Lower leg skin (tissue), 3 donors: ENCODE results near the gene RNF186.

ENCODE experiments used
- POLR2A ChIP-seq, 2 donors: fragments of 450-650 bp; IDR thresholded peaks; one replicate each; pipeline ENCODE4 v1.6.1; 2016 to 2017; ENCODE audit warnings: antibody characterized with exemption in 2 of 2, mild to moderate bottlenecking in 1 of 2, moderate library complexity in 1 of 2
- TF ChIP-seq, protein P1 (sequence below), 3 donors: fragments of 450-650 bp; IDR thresholded peaks; one replicate each; pipeline ENCODE4 v1.5.1; 2016; ENCODE audit warnings: antibody characterized with exemption in 3 of 3, mild to moderate bottlenecking in 3 of 3, moderate library complexity in 2 of 3

DNA sequence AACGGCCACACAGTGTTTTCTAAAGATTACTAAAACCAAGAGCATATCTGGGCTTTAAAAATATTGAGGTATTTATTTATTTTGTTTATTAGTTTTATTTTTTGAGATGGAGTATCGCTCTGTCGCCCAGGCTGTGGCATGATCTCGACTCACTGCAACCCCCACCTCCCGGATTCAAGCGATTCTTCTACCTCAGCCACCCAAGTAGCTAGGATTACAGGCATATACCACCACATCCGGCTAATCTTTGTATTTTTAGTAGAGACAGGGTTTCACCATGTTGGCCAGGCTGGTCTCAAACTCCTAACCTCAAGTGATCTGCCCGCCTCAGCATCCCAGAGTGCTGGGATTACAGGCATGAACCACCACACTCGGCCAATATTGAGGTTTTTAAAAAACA, 39.3 kb downstream of the RNF186 start:
- TF ChIP-seq, protein P1, sequence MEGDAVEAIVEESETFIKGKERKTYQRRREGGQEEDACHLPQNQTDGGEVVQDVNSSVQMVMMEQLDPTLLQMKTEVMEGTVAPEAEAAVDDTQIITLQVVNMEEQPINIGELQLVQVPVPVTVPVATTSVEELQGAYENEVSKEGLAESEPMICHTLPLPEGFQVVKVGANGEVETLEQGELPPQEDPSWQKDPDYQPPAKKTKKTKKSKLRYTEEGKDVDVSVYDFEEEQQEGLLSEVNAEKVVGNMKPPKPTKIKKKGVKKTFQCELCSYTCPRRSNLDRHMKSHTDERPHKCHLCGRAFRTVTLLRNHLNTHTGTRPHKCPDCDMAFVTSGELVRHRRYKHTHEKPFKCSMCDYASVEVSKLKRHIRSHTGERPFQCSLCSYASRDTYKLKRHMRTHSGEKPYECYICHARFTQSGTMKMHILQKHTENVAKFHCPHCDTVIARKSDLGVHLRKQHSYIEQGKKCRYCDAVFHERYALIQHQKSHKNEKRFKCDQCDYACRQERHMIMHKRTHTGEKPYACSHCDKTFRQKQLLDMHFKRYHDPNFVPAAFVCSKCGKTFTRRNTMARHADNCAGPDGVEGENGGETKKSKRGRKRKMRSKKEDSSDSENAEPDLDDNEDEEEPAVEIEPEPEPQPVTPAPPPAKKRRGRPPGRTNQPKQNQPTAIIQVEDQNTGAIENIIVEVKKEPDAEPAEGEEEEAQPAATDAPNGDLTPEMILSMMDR (IDR thresholded peaks at IDR 0.05), result no peak
- no peak for TF ChIP-seq POLR2A (IDR thresholded peaks at IDR 0.05)
